OCI-LY7 (cell line): ENCODE data around the gene CCK. TPM values are rescaled to one million over a fixed set of nuclear protein-coding genes. Genes with fewer than 3 reads are reported as not detected.

Experiments
- BruUV-seq: library from RNA; stranded (reverse); fragments of 400-500 nt; replicated peaks from 2 replicates; lab custom pipeline; 2021; lab: Mats Ljungman, UMichigan
- CTCF ChIA-PET: fragments of 300-600 bp; sonication (Branson Sonifier 250); formaldehyde crosslinking; loops from one replicate; lab custom pipeline; 2022; ENCODE audit warnings: antibody characterized with exemption; ENCODE audit not compliant: unreplicated experiment; lab: Charles Lee
- POLR2A ChIA-PET: fragments of 300-600 bp; sonication (Branson Sonifier 250); formaldehyde crosslinking; loops from one replicate; lab custom pipeline; 2022; ENCODE audit warnings: antibody characterized with exemption; lab: Charles Lee
- DNase-seq: peaks from one replicate; pipeline ENCODE4 v3.0.0-alpha.2; 2015; ENCODE audit warnings: low spot score
- H2AFZ ChIP-seq: fragments of 200-600 bp; sonication (generic), shearing (Covaris generic); 2 replicates; pipeline ENCODE4 v1.6.1; 2014; ENCODE audit warnings: mild to moderate bottlenecking, antibody characterized with exemption, low read length, moderate library complexity
- H3K27ac ChIP-seq: fragments of 200-600 bp; sonication (generic); 2 replicates; pipeline ENCODE4 v1.5.1; 2014; ENCODE audit warnings: mixed run types, low read depth, mild to moderate bottlenecking, moderate library complexity, low read length, inconsistent platforms; ENCODE audit not compliant: poor library complexity, severe bottlenecking
- H3K36me3 ChIP-seq: fragments of 200-600 bp; sonication (generic); 2 replicates; pipeline ENCODE4 v1.6.1; 2014; ENCODE audit warnings: mild to moderate bottlenecking, antibody characterized with exemption, low read length, moderate library complexity, mixed read lengths; ENCODE audit not compliant: insufficient read depth
- H3K4me1 ChIP-seq: fragments of 200-600 bp; sonication (generic); 2 replicates; pipeline ENCODE4 v1.5.1; 2014; ENCODE audit warnings: mild to moderate bottlenecking, low read length; ENCODE audit not compliant: insufficient read depth, poor library complexity, severe bottlenecking
- H3K4me2 ChIP-seq: fragments of 200-600 bp; sonication (generic); 2 replicates; pipeline ENCODE4 v1.6.1; 2014; ENCODE audit warnings: mild to moderate bottlenecking, low read length
- H3K4me3 ChIP-seq: fragments of 200-600 bp; sonication (generic); 2 replicates; pipeline ENCODE4 v1.5.1; 2014; ENCODE audit warnings: mild to moderate bottlenecking, low read depth, low read length; ENCODE audit not compliant: poor library complexity, severe bottlenecking
- H3K79me2 ChIP-seq: fragments of 200-600 bp; sonication (generic); 2 replicates; pipeline ENCODE4 v1.6.1; 2016; ENCODE audit warnings: low read depth, mild to moderate bottlenecking, low read length, moderate library complexity, mixed read lengths; ENCODE audit not compliant: insufficient read depth
- H3K9me2 ChIP-seq: fragments of 200-600 bp; sonication (generic); 2 replicates; pipeline ENCODE4 v1.6.1; 2016; ENCODE audit warnings: mild to moderate bottlenecking, low read length, mixed read lengths; ENCODE audit not compliant: insufficient read depth
- H3K9me3 ChIP-seq: fragments of 200-600 bp; sonication (generic); 2 replicates; pipeline ENCODE4 v1.6.1; 2014; ENCODE audit warnings: mild to moderate bottlenecking, mixed run types, low read length, mixed read lengths
- H4K20me1 ChIP-seq: fragments of 200-600 bp; sonication (generic); 2 replicates; pipeline ENCODE4 v1.6.1; 2014; ENCODE audit warnings: mild to moderate bottlenecking, antibody characterized with exemption, low read length, moderate library complexity, mixed read lengths; ENCODE audit not compliant: insufficient read depth
- EZH2phosphoT487 ChIP-seq: fragments of 200-600 bp; sonication (generic); IDR thresholded peaks from 2 replicates; pipeline ENCODE4 v1.6.1; 2018; ENCODE audit warnings: low read depth, borderline replicate concordance, mild to moderate bottlenecking, mixed run types, antibody characterized with exemption, low read length, moderate library complexity, mixed read lengths
- intact Hi-C: fragments of 100-400 bp; cut with micrococcal nuclease; formaldehyde crosslinking; loops from one replicate; pipeline ENCODE4 v1.10.0; 2022; ENCODE audit not compliant: unreplicated experiment
- total RNA-seq, 2 experiments: library from RNA; depleted of rRNA in 1 of 2; stranded (reverse); fragments of >200 nt in 1 of 2; shearing (Covaris generic) in 1 of 2; gene quantifications; 2 replicates each; pipeline ENCODE4 v1.2.3, GENCODE V29; 2014 to 2022
- TF ChIP-seq, protein P1 (sequence below): fragments of 200-600 bp; sonication (generic); conservative IDR thresholded peaks from 2 replicates; pipeline ENCODE4 v1.5.1; 2014; ENCODE audit warnings: mild to moderate bottlenecking, antibody characterized with exemption, low read length, moderate library complexity, mixed read lengths

Gene CCK
- total RNA-seq, 2 experiments from 2014 or later: not detected

DNA sequence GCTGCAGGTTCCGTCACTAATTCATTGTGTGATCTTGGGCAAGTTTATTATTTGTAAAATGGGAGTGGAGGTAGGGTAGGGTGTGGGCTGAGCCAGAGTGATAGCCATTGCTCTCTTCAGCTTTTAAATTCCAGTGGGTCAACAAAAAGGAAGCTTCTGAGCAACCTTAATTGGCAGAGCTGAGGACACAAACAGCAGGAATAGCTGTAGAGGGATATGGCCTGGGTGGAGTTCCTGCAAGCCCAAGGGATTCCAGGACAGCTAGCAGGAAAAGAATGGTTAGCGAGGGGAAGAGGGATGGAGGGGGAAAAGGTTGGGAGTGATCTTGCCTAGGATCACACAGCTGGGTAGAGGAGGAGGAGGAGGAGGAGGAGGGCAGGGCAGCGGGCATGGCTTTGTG lies 11.4 kb downstream of the CCK start:
- H3K4me3 ChIP-seq: no peak overlapping the region
- H3K4me1 ChIP-seq: no peaks in the 10 kb centered on the region
- H3K9me2 ChIP-seq: no peaks in the 10 kb centered on the region
- ChIA-PET POLR2A (interaction anchor here (0.8 to 1.2 kb wide), 2 partner anchors 15 to 114 kb away, joined by 3 read pairs; no protein-coding TSS in a partner anchor), CTCF (no interaction called here)
- no peaks in the 10 kb centered on the region for H4K20me1 ChIP-seq
- TF ChIP-seq, protein P1, sequence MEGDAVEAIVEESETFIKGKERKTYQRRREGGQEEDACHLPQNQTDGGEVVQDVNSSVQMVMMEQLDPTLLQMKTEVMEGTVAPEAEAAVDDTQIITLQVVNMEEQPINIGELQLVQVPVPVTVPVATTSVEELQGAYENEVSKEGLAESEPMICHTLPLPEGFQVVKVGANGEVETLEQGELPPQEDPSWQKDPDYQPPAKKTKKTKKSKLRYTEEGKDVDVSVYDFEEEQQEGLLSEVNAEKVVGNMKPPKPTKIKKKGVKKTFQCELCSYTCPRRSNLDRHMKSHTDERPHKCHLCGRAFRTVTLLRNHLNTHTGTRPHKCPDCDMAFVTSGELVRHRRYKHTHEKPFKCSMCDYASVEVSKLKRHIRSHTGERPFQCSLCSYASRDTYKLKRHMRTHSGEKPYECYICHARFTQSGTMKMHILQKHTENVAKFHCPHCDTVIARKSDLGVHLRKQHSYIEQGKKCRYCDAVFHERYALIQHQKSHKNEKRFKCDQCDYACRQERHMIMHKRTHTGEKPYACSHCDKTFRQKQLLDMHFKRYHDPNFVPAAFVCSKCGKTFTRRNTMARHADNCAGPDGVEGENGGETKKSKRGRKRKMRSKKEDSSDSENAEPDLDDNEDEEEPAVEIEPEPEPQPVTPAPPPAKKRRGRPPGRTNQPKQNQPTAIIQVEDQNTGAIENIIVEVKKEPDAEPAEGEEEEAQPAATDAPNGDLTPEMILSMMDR: no peak
- no peak for TF ChIP-seq EZH2phosphoT487
- H3K27ac ChIP-seq: no peak overlapping the region
- DNase-seq: no peak
- no peak overlapping the region for H2AFZ ChIP-seq
- H3K9me3 ChIP-seq: no peaks in the 10 kb centered on the region
- BruUV-seq: no TSS peak
- intact Hi-C loops: no loop called here
- H3K36me3 ChIP-seq: no peaks in the 10 kb centered on the region
- H3K4me2 ChIP-seq: no peak overlapping the region
- no peaks in the 10 kb centered on the region for H3K79me2 ChIP-seq

DNA sequence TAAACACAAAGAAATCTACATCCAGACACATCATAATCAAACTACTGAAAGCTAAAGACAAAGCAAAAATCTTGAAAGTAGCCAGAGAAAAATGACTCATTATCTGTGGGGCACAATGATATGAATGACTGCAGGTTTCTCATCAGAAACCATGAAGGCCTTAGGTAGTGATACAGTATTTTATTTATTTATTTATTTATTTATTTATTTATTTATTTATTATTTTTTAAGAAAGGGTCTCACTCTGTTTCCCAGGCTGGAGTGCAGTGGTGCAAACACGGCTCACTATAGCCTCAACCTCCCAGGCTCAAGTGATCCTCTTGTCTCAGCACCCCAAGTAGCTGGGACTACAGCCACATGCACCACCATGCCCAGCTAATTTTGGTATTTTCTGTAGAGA lies 15.2 kb downstream of the CCK start:
- TF ChIP-seq, protein P1: no peak
- TF ChIP-seq EZH2phosphoT487: no peak
- ChIA-PET POLR2A (no interaction called here), CTCF (no interaction called here)
- Histone ChIP-seq H2AFZ (no peak overlapping the region), H3K36me3 (no peaks in the 10 kb centered on the region), H3K4me3 (no peak overlapping the region), H3K4me2 (no peak overlapping the region), H3K79me2 (no peaks in the 10 kb centered on the region), H3K4me1 (no peaks in the 10 kb centered on the region), H3K9me2 (no peaks in the 10 kb centered on the region), H4K20me1 (no peaks in the 10 kb centered on the region), H3K27ac (no peak overlapping the region), H3K9me3 (no peaks in the 10 kb centered on the region)
- DNase-seq: no peak
- no TSS peak for BruUV-seq
- intact Hi-C loops: no loop called here

DNA sequence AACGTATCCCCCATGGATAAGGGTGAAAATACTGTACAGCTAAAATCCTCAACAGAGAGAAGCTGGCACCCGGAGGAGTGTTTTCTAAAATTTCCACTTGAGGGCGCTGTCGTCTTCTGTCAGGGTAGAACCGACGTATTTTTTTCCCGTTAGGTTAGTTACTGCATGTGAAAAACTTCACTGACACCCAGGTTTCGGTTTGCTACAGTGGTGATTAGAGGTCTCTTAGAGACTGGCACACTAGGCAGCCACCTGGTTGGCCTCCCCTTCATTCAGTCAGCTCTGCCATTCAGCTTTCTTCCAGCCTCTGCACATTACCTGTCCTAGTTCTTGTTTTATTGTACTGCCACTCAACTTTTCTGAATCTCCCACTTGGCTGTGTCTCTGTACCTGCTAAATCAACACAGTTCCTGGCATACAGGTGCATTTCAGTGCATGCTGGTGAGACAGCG lies 18.4 kb downstream of the CCK start:
- BruUV-seq: no TSS peak
- Histone ChIP-seq H3K4me2 (no peak overlapping the region), H3K4me3 (no peak overlapping the region), H3K4me1 (no peaks in the 10 kb centered on the region), H2AFZ (no peak overlapping the region), H3K9me3 (no peaks in the 10 kb centered on the region), H3K79me2 (no peaks in the 10 kb centered on the region), H3K36me3 (no peaks in the 10 kb centered on the region), H4K20me1 (no peaks in the 10 kb centered on the region), H3K9me2 (no peaks in the 10 kb centered on the region), H3K27ac (no peak overlapping the region)
- ChIA-PET CTCF (interaction anchor here (0.5 to 1.4 kb wide), 2 partner anchors 18 to 287 kb away, joined by 3 to 8 read pairs; no protein-coding TSS in a partner anchor), POLR2A (interaction anchor here (0.8 kb wide), 1 partner anchor 639 kb away, joined by 3 read pairs; no protein-coding TSS in a partner anchor)
- TF ChIP-seq EZH2phosphoT487: no peak
- TF ChIP-seq, protein P1: peak; percentile 91
- intact Hi-C loops: loop anchor here (1.0 to 10.0 kb wide), 3 partner anchors 117 to 289 kb away; no protein-coding TSS in a partner anchor
- peak; percentile 76 for DNase-seq
